ENCODE results near the gene DDX5. TPM values are rescaled to one million over a fixed set of nuclear protein-coding genes. Genes with fewer than 3 reads are reported as not detected.
A peak's percentile ranks its signal among the peaks of the same experiment; 100 is the strongest.

DDX5 gene
- total and polyA plus RNA-seq, 2 donors (not counting 1 experiment from before 2014, with no cell fraction given): 1,560 to 2,167 TPM

DNA sequence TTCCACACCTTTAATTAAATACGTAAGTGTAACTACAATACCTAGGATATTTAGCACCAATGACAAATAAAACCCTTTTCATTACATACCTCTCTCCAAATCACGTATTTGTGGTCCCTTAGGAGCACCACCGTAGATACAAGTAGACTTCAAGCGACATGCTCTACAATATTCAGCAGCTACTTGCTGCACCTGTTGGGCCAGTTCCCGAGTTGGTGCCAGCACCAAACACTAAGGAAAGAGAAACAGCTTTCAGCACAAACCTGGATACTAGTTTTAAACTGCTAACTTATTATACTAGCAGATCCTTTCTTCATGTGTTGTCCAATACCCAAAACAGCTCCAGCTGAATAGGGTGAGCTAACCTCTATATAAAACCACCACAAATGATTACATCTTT lies 2.7 kb downstream of the DDX5 start:
- H2AFZ ChIP-seq (ENCODE audit: insufficient read depth, low read depth, low read length, poor library complexity, severe bottlenecking): no peak overlapping the region
- no peak overlapping the region for H3K4me3 ChIP-seq (ENCODE audit: control extremely low read depth in 1 of 5, extremely low read depth in 1 of 5, insufficient read depth in 1 of 5, low read depth in 2 of 5, low read length in 4 of 5)
- peak overlapping the region; percentile 75 for H3K27ac Mint-ChIP-seq
- no peaks in the 10 kb centered on the region for H3K9me3 ChIP-seq (ENCODE audit: control extremely low read depth in 1 of 3, control insufficient read depth in 2 of 3, insufficient read depth in 1 of 3, low read length in 2 of 3)
- CTCF ChIA-PET: interaction anchor here (4.7 to 5.5 kb wide), 2 partner anchors 12 to 83 kb away, joined by 35 to 125 read pairs; no protein-coding TSS in a partner anchor
- peaks cover 25 to 30% of the 10 kb centered on the region in 2 donors for H3K4me1 ChIP-seq (ENCODE audit: control insufficient read depth in 2 of 2, insufficient read depth in 2 of 2, low read length in 2 of 2)
- H3K79me2 ChIP-seq (ENCODE audit: control insufficient read depth, insufficient read depth, low read length): peaks cover 58% of the 10 kb centered on the region
- TF ChIP-seq, protein P1, sequence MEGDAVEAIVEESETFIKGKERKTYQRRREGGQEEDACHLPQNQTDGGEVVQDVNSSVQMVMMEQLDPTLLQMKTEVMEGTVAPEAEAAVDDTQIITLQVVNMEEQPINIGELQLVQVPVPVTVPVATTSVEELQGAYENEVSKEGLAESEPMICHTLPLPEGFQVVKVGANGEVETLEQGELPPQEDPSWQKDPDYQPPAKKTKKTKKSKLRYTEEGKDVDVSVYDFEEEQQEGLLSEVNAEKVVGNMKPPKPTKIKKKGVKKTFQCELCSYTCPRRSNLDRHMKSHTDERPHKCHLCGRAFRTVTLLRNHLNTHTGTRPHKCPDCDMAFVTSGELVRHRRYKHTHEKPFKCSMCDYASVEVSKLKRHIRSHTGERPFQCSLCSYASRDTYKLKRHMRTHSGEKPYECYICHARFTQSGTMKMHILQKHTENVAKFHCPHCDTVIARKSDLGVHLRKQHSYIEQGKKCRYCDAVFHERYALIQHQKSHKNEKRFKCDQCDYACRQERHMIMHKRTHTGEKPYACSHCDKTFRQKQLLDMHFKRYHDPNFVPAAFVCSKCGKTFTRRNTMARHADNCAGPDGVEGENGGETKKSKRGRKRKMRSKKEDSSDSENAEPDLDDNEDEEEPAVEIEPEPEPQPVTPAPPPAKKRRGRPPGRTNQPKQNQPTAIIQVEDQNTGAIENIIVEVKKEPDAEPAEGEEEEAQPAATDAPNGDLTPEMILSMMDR (IDR thresholded peaks at IDR 0.05): no peak
- no peak for TF ChIP-seq EZH2 (IDR thresholded peaks at IDR 0.05; ENCODE audit: borderline replicate concordance, insufficient read depth, low read depth, low read length, poor library complexity, severe bottlenecking)
- peak overlapping the region in 1 of 2 donors; percentile 99 for H3K27ac ChIP-seq (ENCODE audit: low read length in 2 of 2)
- no peaks in the 10 kb centered on the region for H3K27me3 Mint-ChIP-seq
- H3K9me3 Mint-ChIP-seq (ENCODE audit: insufficient read depth): no peaks in the 10 kb centered on the region
- intact Hi-C loops (cut with micrococcal nuclease): no loop called here
- peaks cover 4 to 61% of the 10 kb centered on the region in 2 experiments for H3K36me3 ChIP-seq (replicated peaks in 1 of 2; ENCODE audit: control extremely low read depth in 1 of 2, control insufficient read depth in 1 of 2, extremely low read depth in 1 of 2, insufficient read depth in 2 of 2, low read length in 1 of 2)
- ATAC-seq (ENCODE audit: low read depth) (no peak), DNase-seq (peak; percentile 29)
- peak overlapping the region; percentile 35 for H3K4me3 Mint-ChIP-seq
- POLR2A ChIA-PET: no interaction called here
- no peak overlapping the region for H3K4me2 ChIP-seq (replicated peaks; ENCODE audit: low read depth, low read length, poor library complexity, severe bottlenecking)
- no peaks in the 10 kb centered on the region for H3K27me3 ChIP-seq (replicated peaks in 1 of 4; ENCODE audit: control extremely low read depth in 1 of 4, control insufficient read depth in 3 of 4, insufficient read depth in 4 of 4, low read length in 3 of 4)
- peaks cover 74% of the 10 kb centered on the region for H4K20me1 ChIP-seq (ENCODE audit: control insufficient read depth, insufficient read depth, low read length, poor library complexity, severe bottlenecking)
- 95% methylated on average over 5 of the region's 5 CpGs for WGBS (ENCODE audit: insufficient coverage)
- H3K9ac ChIP-seq (ENCODE audit: low read length): no peak overlapping the region
- peaks cover 65% of the 10 kb centered on the region for H3K4me1 Mint-ChIP-seq

GRCh38 chr17:64502809-64503208 lies 3.3 kb downstream of the DDX5 start:
- Mint-ChIP-seq H3K9me3 (ENCODE audit: insufficient read depth) (no peaks in the 10 kb centered on the region), H3K4me3 (peak overlapping the region; percentile 40), H3K27me3 (no peaks in the 10 kb centered on the region), H3K27ac (peak overlapping the region; percentile 75), H3K4me1 (peaks cover 66% of the 10 kb centered on the region)
- no peaks in the 10 kb centered on the region for H3K9me3 ChIP-seq (ENCODE audit: control extremely low read depth in 1 of 3, control insufficient read depth in 2 of 3, insufficient read depth in 1 of 3, low read length in 2 of 3)
- ATAC-seq (ENCODE audit: low read depth) (no peak), DNase-seq (no peak)
- ChIA-PET CTCF (interaction anchor here (0.9 to 5.5 kb wide), 5 partner anchors 10 to 147 kb away, joined by 3 to 125 read pairs (median 5); no protein-coding TSS in a partner anchor), POLR2A (no interaction called here)
- no CpG with 5 or more reads among the region's 2 CpGs for WGBS (ENCODE audit: insufficient coverage)
- H4K20me1 ChIP-seq (ENCODE audit: control insufficient read depth, insufficient read depth, low read length, poor library complexity, severe bottlenecking): peaks cover 74% of the 10 kb centered on the region
- peaks cover 52% of the 10 kb centered on the region for H3K79me2 ChIP-seq (ENCODE audit: control insufficient read depth, insufficient read depth, low read length)
- no peak for TF ChIP-seq EZH2 (IDR thresholded peaks at IDR 0.05; ENCODE audit: borderline replicate concordance, insufficient read depth, low read depth, low read length, poor library complexity, severe bottlenecking)
- TF ChIP-seq, protein P1 (IDR thresholded peaks at IDR 0.05): no peak
- no peak overlapping the region for H3K4me2 ChIP-seq (replicated peaks; ENCODE audit: low read depth, low read length, poor library complexity, severe bottlenecking)
- H2AFZ ChIP-seq (ENCODE audit: insufficient read depth, low read depth, low read length, poor library complexity, severe bottlenecking): no peak overlapping the region
- no peak overlapping the region for H3K27ac ChIP-seq (ENCODE audit: low read length in 2 of 2)
- intact Hi-C loops (cut with micrococcal nuclease): no loop called here
- H3K36me3 ChIP-seq (replicated peaks in 1 of 2; ENCODE audit: control extremely low read depth in 1 of 2, control insufficient read depth in 1 of 2, extremely low read depth in 1 of 2, insufficient read depth in 2 of 2, low read length in 1 of 2): peaks cover 4 to 61% of the 10 kb centered on the region in 2 experiments
- peaks cover 23 to 27% of the 10 kb centered on the region in 2 donors for H3K4me1 ChIP-seq (ENCODE audit: control insufficient read depth in 2 of 2, insufficient read depth in 2 of 2, low read length in 2 of 2)
- no peaks in the 10 kb centered on the region for H3K27me3 ChIP-seq (replicated peaks in 1 of 4; ENCODE audit: control extremely low read depth in 1 of 4, control insufficient read depth in 3 of 4, insufficient read depth in 4 of 4, low read length in 3 of 4)
- no peak overlapping the region for H3K4me3 ChIP-seq (ENCODE audit: control extremely low read depth in 1 of 5, extremely low read depth in 1 of 5, insufficient read depth in 1 of 5, low read depth in 2 of 5, low read length in 4 of 5)
- H3K9ac ChIP-seq (ENCODE audit: low read length): no peak overlapping the region
